ENCODE measurements around the gene ENDOG. TPM values are rescaled to one million over a fixed set of nuclear protein-coding genes. Genes with fewer than 3 reads are reported as not detected.

ENDOG gene
- total RNA-seq, 1 experiment from 2014 or later = 16.7 TPM

- Mint-ChIP-seq H3K4me3 (no peak overlapping the region; a peak in 1 of 5 replicates), H3K9me3 (no peaks in the 10 kb centered on the region), H3K27me3 (ENCODE audit: low read depth) (no peaks in the 10 kb centered on the region), H3K27ac (peak overlapping the region; percentile 65 to 90 (median 81); a peak in 5 of 7 replicates), H3K4me1 (peaks cover 19 to 22% of the 10 kb centered on the region in 2 experiments), H3K36me3 (ENCODE audit: insufficient read depth in 1 of 3, low read depth in 3 of 3) (no peaks in the 10 kb centered on the region; a peak in 2 of 7 replicates)
- Histone ChIP-seq H3K18ac (ENCODE audit: insufficient read length, low read depth, low read length) (no peak overlapping the region), H3K4me2 (ENCODE audit: insufficient read depth, insufficient read length, low read length) (no peak overlapping the region), H3K4me1 (ENCODE audit: insufficient read depth, low read length) (no peaks in the 10 kb centered on the region), H4K8ac (replicated peaks; ENCODE audit: insufficient read length, low read depth, low read length) (no peak overlapping the region), H3T11ph (ENCODE audit: low read length) (no peak overlapping the region), H3K23ac (ENCODE audit: insufficient read length, low read depth, low read length) (no peak overlapping the region), H3K79me2 (ENCODE audit: insufficient read depth, low read length) (no peaks in the 10 kb centered on the region; the same call in 1 of the 2 replicates), H4K5ac (ENCODE audit: insufficient read length, low read depth, low read length) (no peak overlapping the region), H2BK120ac (ENCODE audit: low read depth, low read length, poor library complexity, severe bottlenecking) (no peak overlapping the region), H2BK12ac (ENCODE audit: insufficient read length, low read depth, low read length) (no peak overlapping the region), H4K20me1 (ENCODE audit: control insufficient read depth, insufficient read depth, insufficient read length) (peaks cover 4% of the 10 kb centered on the region), H3K4ac (ENCODE audit: low read depth, low read length) (no peak overlapping the region), H2BK15ac (ENCODE audit: low read depth, low read length) (no peak overlapping the region), H3K79me1 (ENCODE audit: insufficient read depth, low read depth, low read length, poor library complexity, severe bottlenecking) (no peaks in the 10 kb centered on the region), H3K27ac (ENCODE audit: insufficient read length, low read depth, low read length) (no peak overlapping the region), H3K23me2 (ENCODE audit: insufficient read length, low read depth, low read length, poor library complexity, severe bottlenecking) (no peaks in the 10 kb centered on the region), H2BK5ac (ENCODE audit: insufficient read length, low read length) (no peak overlapping the region), H2AFZ (ENCODE audit: low read length) (no peak overlapping the region), H3K9ac (ENCODE audit: extremely low read depth, insufficient read length, low read length) (no peak overlapping the region), H2AK5ac (ENCODE audit: insufficient read length, low read length) (no peak overlapping the region), H4K91ac (ENCODE audit: insufficient read length, low read depth, low read length) (no peak overlapping the region), H3K9me3 (ENCODE audit: control insufficient read depth, low read depth, low read length) (no peaks in the 10 kb centered on the region), H3K14ac (ENCODE audit: insufficient read depth, low read length) (no peak overlapping the region), H3K27me3 (ENCODE audit: insufficient read depth, low read length) (no peaks in the 10 kb centered on the region), H3K56ac (ENCODE audit: insufficient read length, low read depth, low read length) (no peak overlapping the region), H2BK20ac (ENCODE audit: low read depth, low read length, poor library complexity, severe bottlenecking) (no peak overlapping the region)
- no peak for TF ChIP-seq CTCF (conservative IDR thresholded peaks at IDR 0.05)
- no peak for DNase-seq
- no CpG with 5 or more reads among the region's 6 CpGs for WGBS (ENCODE audit: extremely low coverage, insufficient read length, low lambda C conversion rate)
Observed at GRCh38 chr9:128861501-128861900, 43.2 kb downstream of the ENDOG start.

All from H9 (cell line).